ENCODE measurements around the gene DLGAP1. TPM values are rescaled to one million over a fixed set of nuclear protein-coding genes. Genes with fewer than 3 reads are reported as not detected.

The DLGAP1 gene
- polyA plus RNA-seq, 1 donor from 2014 or later, result 4.5 TPM

DNA sequence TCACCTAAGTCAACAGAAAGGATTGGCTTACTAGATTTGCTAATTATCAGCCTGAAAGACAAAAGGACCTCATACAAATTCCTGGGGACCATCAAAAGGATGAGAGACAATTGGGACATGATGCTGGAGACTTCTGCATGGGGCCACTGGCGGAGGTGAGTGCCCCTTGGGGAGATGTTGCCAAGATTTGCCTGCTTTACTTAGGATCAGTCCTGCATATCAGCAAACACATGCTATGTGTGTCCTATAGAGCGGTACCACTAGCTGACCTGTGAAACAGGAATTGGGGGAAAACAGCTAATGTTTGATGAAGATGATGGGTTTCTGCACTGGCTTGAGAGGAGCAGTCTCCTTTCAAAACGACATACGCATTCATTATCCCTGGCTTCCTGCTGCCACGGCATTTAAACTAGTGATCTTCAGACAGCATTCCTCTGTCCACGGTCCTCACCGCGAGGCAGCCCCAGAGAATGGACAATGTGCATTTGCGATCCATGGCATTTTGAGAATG is 901.0 kb downstream of the DLGAP1 start:
- H3K36me3 ChIP-seq (ENCODE audit: insufficient read depth, low read length), result no peaks in the 10 kb centered on the region
- no peak overlapping the region for H3K27ac ChIP-seq (ENCODE audit: low read length)
- H2AFZ ChIP-seq (ENCODE audit: low read depth, low read length), result no peak overlapping the region
- H3K4me2 ChIP-seq (ENCODE audit: low read length), result no peak overlapping the region
- H3K4me3 ChIP-seq (ENCODE audit: low read length), result no peak overlapping the region
- H3K27me3 ChIP-seq (ENCODE audit: insufficient read depth, low read depth, low read length), result no peaks in the 10 kb centered on the region
- H3K79me2 ChIP-seq (replicated peaks; ENCODE audit: insufficient read depth, low read length), result no peaks in the 10 kb centered on the region
- no peaks in the 10 kb centered on the region for H3K9me2 ChIP-seq (ENCODE audit: insufficient read depth, low read length)
- no peak overlapping the region for H3K9ac ChIP-seq (ENCODE audit: low read length)
- H3F3A ChIP-seq (ENCODE audit: insufficient read depth, low read length, poor library complexity, severe bottlenecking), result no peaks in the 10 kb centered on the region
- no peaks in the 10 kb centered on the region for H4K20me1 ChIP-seq (ENCODE audit: insufficient read depth)
- H3K9me3 ChIP-seq (ENCODE audit: low read length), result no peaks in the 10 kb centered on the region
- TF ChIP-seq MXI1 (conservative IDR thresholded peaks at IDR 0.05; ENCODE audit: poor library complexity, severe bottlenecking) (no peak), EP300 (conservative IDR thresholded peaks at IDR 0.05; ENCODE audit: poor library complexity, severe bottlenecking) (no peak), EZH2 (IDR thresholded peaks at IDR 0.05; ENCODE audit: borderline replicate concordance, insufficient read depth, low read length, poor library complexity, severe bottlenecking) (no peak), SMC3 (conservative IDR thresholded peaks at IDR 0.05; ENCODE audit: poor library complexity) (no peak), RAD21 (conservative IDR thresholded peaks at IDR 0.05) (no peak), POLR2AphosphoS5 (IDR thresholded peaks at IDR 0.05) (no peak), TAF1 (IDR thresholded peaks at IDR 0.05; ENCODE audit: low read depth) (no peak)
- TF ChIP-seq, protein P1, sequence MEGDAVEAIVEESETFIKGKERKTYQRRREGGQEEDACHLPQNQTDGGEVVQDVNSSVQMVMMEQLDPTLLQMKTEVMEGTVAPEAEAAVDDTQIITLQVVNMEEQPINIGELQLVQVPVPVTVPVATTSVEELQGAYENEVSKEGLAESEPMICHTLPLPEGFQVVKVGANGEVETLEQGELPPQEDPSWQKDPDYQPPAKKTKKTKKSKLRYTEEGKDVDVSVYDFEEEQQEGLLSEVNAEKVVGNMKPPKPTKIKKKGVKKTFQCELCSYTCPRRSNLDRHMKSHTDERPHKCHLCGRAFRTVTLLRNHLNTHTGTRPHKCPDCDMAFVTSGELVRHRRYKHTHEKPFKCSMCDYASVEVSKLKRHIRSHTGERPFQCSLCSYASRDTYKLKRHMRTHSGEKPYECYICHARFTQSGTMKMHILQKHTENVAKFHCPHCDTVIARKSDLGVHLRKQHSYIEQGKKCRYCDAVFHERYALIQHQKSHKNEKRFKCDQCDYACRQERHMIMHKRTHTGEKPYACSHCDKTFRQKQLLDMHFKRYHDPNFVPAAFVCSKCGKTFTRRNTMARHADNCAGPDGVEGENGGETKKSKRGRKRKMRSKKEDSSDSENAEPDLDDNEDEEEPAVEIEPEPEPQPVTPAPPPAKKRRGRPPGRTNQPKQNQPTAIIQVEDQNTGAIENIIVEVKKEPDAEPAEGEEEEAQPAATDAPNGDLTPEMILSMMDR (IDR thresholded peaks at IDR 0.05; ENCODE audit: poor library complexity, severe bottlenecking), result no peak
- TF ChIP-seq, protein P2, sequence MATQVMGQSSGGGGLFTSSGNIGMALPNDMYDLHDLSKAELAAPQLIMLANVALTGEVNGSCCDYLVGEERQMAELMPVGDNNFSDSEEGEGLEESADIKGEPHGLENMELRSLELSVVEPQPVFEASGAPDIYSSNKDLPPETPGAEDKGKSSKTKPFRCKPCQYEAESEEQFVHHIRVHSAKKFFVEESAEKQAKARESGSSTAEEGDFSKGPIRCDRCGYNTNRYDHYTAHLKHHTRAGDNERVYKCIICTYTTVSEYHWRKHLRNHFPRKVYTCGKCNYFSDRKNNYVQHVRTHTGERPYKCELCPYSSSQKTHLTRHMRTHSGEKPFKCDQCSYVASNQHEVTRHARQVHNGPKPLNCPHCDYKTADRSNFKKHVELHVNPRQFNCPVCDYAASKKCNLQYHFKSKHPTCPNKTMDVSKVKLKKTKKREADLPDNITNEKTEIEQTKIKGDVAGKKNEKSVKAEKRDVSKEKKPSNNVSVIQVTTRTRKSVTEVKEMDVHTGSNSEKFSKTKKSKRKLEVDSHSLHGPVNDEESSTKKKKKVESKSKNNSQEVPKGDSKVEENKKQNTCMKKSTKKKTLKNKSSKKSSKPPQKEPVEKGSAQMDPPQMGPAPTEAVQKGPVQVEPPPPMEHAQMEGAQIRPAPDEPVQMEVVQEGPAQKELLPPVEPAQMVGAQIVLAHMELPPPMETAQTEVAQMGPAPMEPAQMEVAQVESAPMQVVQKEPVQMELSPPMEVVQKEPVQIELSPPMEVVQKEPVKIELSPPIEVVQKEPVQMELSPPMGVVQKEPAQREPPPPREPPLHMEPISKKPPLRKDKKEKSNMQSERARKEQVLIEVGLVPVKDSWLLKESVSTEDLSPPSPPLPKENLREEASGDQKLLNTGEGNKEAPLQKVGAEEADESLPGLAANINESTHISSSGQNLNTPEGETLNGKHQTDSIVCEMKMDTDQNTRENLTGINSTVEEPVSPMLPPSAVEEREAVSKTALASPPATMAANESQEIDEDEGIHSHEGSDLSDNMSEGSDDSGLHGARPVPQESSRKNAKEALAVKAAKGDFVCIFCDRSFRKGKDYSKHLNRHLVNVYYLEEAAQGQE (IDR thresholded peaks at IDR 0.05; ENCODE audit: borderline replicate concordance), result no peak

DNA sequence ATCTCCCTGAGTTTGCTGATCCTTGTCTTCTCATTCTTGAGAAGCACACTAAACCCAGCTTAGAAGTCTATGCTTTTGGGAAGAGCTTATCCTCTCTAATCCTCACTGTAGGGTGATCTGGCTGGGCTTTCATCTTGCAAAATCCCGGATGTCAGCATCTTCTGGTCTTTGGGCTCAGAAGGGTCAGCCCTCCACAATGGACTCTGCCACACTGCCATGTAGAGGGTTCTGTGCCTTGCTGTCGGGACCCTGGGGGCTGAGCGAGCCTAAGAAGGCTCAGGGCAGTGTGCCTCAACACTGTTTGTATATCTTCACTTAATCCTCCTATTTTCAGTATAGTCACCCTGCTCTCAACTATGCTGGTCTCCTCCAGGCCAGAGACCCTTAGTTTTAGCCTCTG is 902.8 kb downstream of the DLGAP1 start:
- H2AFZ ChIP-seq (ENCODE audit: low read depth, low read length), result no peak overlapping the region
- no peak overlapping the region for H3K27ac ChIP-seq (ENCODE audit: low read length)

More for the DNA sequence above, 902.8 kb downstream of the DLGAP1 start:
- Histone ChIP-seq H3K9me2 (ENCODE audit: insufficient read depth, low read length) (no peaks in the 10 kb centered on the region), H3K36me3 (ENCODE audit: insufficient read depth, low read length) (no peaks in the 10 kb centered on the region), H3K4me3 (ENCODE audit: low read length) (no peak overlapping the region), H3K9ac (ENCODE audit: low read length) (no peak overlapping the region), H3K4me2 (ENCODE audit: low read length) (no peak overlapping the region), H3K9me3 (ENCODE audit: low read length) (no peaks in the 10 kb centered on the region), H3K79me2 (replicated peaks; ENCODE audit: insufficient read depth, low read length) (no peaks in the 10 kb centered on the region), H3K27me3 (ENCODE audit: insufficient read depth, low read depth, low read length) (no peaks in the 10 kb centered on the region), H4K20me1 (ENCODE audit: insufficient read depth) (no peaks in the 10 kb centered on the region), H3F3A (ENCODE audit: insufficient read depth, low read length, poor library complexity, severe bottlenecking) (no peaks in the 10 kb centered on the region)
- no peak for TF ChIP-seq TAF1 (IDR thresholded peaks at IDR 0.05; ENCODE audit: low read depth)

Data from neural cell (in vitro differentiated cells).